Anterior cingulate cortex (tissue), 58 donors: ENCODE results near the gene OSBPL10.

Source experiments
- DNase-seq, 58 donors: peaks; one replicate each; lab custom pipeline; 2025; lab: John Stamatoyannopoulos, UW

Gene OSBPL10

DNA sequence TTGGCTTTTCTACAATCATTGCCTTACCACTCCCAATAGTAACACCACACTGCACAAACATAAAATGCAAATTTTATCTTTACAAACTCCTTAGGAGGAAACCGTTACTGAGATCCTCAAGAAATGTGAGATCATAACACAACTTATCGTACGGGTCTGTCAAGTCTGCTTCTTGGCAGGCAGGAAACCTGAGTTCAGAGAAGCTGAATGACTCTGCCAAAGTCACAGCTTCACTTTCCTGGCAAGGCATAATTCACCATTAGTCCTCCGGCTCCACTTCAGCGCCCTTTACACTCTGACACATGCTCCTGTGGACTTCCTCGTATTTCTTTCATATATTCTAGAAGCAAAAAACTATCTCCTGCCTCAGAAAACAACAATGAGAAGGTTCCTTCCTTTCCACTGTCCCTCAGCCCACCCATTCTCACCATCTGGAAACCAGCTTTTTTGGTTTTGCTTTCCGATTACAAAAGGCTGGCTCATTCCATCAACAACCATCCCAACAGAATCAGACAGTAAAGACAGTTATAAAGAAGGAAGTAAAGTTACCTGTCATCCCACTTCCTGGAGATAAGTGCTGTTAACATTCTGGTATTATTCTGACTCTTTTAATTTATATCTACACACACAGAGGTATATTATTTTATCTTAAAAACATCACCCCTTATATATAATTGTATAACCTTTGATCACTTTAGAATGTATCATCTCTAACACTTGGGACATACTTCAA is 225.0 kb downstream of the OSBPL10 start:
- no peak for DNase-seq

GRCh38 chr3:31754575-31755278 is 226.3 kb downstream of the OSBPL10 start:
- DNase-seq, result no peak

DNA sequence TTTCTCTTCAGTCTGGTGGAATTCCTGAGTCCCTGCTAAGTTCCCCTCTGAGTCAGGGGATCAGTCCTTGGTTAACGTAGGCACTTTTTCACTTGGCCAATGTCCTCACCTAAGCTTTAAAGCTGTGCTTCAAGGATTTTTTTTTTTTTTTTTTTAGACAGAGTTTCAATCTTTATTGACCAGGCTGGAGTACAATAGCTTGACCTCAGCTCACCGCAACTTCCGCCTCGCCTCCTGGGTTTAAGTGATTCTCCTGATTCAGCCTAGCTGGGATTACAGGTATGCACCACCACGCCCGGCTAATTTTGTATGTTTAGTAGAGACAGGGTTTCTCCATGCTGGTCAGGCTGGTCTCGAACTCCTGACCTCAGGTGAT is 228.0 kb downstream of the OSBPL10 start:
- no peak for DNase-seq

GRCh38 chr3:31752305-31753049 is 228.6 kb downstream of the OSBPL10 start:
- DNase-seq, result no peak

GRCh38 chr3:31750341-31750740 is 230.7 kb downstream of the OSBPL10 start:
- no peak for DNase-seq

GRCh38 chr3:31748933-31749295 is 232.1 kb downstream of the OSBPL10 start:
- DNase-seq, result no peak

DNA sequence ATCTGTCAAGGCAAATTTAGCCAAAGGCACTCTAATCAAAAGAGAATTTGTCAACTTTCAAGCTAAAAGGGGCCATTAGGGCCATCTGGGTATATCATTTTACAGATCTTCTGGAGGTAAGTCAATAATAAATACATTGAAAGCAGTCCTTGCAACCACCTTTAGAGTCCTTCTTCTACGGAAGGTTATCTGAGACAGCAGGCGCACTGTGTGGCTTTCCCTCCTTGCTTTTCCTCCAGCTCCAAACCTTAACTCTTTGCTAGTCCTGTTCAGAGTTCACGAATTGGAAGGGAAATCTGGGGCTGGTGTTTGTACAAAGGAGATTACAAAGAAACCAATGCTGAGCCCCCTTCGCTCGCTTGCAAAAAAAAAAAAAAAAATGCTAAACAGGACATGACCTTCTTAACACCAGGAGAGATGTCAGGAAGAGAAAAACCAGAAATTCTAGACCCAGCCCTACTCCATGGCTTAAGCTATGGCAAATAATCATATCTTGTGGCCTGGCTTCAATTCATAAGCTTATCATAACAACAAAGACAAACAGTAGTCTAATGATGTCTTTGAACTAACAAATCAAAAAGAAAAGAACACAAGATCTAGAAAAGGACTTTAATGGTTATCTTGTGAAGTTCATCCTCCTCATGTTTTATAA is 232.7 kb downstream of the OSBPL10 start:
- DNase-seq, result no peak

DNA sequence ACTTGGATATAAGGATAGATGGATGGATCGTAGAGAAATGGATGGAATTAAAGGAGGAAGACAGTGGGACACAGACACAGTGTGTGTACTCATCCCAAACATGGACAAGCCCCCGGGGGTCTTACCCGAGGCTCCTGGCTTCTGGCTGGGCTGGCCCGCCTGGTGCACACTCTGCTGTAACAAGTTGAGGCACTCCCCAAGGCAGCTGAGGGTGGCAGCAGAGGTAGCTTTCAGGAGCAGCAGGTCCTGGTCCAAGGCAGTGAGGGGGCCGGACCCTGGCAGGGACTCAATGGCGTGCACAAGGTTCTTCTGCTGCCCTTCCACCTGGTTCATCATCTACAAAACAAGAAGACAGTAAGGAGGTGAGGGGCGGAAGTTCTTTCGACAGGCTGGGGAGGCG is 233.3 kb downstream of the OSBPL10 start:
- DNase-seq, result no peak

DNA sequence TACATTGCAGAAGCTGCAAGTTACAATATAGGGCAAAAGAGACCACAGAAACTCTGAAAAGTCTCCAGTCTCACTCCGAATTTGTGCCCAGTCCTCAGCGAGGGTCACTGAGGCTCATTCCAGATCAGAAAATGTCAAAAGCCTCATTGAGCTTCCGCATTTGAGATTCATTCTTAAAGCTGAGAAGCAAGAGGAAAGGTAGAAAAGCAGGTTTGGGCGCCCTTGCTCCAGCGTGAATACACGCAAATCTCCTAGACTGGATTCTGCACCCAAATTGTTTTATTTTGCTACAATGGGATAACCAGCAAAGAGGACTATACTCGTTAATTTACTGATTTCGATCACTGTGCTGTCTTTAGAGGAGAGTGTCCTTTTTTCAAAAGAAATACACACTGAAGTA is 236.1 kb downstream of the OSBPL10 start:
- DNase-seq, result no peak

DNA sequence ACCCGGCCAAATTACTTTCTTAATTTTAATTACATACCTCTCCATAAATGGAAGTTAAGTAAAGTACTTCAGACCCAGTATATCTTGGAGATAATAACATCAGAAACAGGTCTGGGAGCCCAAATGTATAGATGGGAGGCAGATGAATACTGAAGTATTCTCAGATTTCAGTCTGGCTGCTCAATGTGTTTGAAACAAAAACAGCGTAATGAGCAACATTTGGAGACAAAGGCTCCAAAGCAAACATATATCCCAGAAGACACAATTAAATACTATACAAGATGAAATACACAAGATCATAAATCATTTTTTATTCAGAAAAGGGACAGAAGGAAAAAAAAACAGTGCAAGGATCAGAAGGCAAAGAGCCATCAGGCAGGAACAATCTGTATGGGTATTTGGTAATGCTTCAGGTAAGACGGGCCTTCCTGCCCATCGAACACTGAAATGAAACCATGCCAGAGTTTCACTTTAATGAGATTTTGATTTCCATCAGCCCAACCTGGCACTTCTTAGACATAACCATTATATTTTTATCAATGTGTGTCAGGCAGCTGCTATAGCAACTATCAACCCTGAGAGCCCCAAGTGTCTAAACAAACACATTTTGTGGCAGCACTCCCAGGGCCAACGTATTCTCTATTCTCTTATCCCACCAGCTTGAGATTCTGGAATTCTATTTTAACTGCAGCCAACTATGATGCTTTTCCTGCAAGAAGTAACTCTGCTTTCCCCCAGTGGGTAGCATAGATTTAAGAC is 237.6 kb downstream of the OSBPL10 start:
- no peak for DNase-seq

DNA sequence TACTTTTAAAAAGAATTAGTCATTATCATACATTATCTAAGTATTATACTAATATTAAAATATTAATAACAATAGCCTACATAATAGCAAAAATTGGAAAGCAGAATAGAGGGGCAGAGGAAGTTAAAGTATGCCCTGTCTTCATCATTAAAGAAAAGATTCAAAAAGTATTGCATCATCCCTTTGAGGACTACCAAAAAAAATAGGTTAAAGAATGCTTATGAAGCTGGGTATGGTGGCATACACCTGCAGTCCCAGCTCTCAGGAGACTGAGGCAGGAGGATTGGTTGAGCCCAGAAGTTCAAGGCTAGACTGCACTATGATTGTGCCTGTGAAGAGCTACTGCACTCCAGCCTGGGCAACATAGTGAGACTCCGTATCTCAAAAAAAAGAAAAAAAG is 240.7 kb downstream of the OSBPL10 start:
- DNase-seq, result no peak

DNA sequence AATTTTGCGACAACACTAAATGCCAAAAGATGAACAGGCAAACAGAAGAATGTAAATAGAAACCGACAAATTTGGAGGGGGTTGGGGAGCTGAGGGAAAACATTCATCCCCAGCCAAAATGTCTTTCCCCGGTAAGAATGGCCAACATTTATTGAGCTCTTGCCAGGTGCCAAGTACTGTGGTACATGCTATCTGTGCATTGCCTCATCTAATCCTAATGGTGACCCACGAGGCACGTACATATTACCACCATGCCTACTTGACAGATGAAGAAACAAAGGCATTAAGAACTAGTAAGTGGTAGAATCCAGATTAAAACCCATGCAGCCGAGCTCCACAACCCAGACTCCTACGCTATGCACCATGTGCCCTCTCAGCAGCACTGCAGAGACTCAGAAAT is 242.7 kb downstream of the OSBPL10 start:
- no peak for DNase-seq

DNA sequence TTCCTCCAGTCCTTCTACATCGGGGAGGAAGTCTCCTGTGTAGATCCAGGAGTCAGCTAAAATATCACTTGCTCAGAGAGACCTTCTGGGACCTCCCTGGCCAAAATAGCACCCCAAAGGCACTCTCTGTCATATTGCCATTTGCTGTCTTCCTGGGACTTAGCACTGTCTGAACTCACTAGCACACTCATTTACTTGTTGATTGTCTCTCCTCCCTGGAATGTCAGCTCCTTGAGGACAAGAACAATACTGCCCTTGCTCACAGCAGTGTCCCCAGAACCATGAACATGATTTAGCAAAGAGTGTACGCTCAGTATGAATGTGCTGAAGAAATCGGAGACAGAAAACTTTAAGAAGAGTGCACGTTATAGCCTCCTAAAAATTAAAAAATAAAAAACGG is 245.4 kb downstream of the OSBPL10 start:
- DNase-seq, result no peak

DNA sequence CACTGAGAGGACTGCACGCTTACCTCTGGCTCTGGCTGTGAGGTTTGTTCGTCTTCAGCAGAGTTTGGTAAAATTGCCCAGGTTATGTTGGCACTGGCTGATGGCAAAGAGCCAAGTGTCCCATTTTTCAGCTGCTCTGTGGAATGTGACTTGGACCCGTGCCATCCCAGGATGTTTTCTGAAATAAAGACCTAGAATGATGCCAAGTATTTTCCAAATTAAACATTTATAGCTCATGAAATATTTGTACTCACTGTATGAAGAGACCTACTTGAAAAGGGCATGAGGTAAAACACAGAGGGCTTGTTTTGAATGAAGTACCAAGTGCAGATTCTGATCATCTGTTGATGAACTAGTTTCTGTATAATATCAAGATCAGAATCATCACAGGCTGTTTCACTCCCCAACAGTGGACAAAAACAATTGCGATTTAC is 247.8 kb downstream of the OSBPL10 start:
- peak in 1 of 58 donors; percentile 36 for DNase-seq

GRCh38 chr3:31732548-31732947 is 248.5 kb downstream of the OSBPL10 start:
- no peak for DNase-seq

DNA sequence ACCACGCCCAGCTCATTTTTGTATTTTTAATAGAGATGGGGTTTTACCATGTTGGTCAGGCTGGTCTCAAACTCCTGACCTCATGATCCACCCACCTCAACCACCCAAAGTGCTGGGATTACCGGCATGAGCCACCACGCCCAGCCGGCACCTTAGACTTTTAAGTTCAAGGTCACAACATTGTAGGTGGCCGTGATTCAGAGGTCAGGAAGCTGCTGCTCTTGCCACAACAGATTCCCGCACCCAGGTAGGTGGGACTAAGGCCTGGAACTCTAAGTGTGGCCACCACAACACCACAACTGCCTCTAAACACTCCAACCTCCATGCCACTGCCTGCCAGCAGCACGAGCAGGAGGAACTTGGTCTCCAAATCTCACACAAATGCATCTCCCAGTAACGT is 251.5 kb downstream of the OSBPL10 start:
- DNase-seq, result no peak

DNA sequence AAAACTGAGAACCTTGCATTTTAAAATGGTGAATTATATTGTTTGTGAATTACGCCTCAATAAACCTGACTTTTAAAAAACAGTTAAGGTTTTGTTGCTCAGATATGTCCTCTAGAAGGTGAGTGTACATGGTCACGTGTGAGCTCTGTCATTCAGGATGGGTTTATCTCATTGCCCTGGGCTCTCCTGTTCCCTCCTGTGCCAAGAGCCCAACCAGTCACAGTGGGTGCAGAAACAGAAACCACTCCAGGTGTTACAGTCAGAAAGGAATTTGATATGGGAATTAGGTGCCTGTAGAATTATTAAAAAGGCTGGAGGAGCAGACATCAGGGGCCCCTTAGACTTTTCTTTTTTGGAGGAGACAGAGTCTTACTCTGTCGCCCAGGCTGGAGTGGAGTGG is 252.0 kb downstream of the OSBPL10 start:
- no peak for DNase-seq

DNA sequence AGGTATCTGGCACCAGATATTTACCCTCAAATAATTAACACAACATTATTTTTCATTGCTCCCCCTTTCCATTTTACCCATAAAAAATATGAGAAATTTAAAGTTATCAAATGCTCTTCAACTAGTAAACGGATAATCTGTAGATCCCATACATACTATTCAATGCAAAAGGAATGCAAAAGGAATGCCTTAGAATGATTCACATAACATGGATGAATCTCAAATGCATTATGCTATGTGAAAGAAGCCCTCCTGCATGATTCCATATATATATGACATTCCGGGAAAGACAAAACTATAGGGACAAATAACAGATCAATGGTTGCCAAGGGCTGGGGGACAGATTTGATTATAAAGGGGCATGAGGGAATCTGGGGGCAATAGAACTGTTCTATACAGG is 252.7 kb downstream of the OSBPL10 start:
- DNase-seq, result no peak

- no peak for DNase-seq
These were observed 255.1 kb downstream of the OSBPL10 start for GRCh38 chr3:31725976-31726375.

GRCh38 chr3:31725568-31725967 is 255.5 kb downstream of the OSBPL10 start:
- DNase-seq, result no peak
